Loucy (cell line): ENCODE data around the gene PIGW.

Experiments
- EZH2phosphoT487 ChIP-seq: fragments of 200-600 bp; IDR thresholded peaks from 2 replicates; pipeline ENCODE4 v1.6.1; 2018; ENCODE audit warnings: antibody characterized with exemption, mild to moderate bottlenecking, moderate library complexity, borderline replicate concordance
- TF ChIP-seq, protein P1 (sequence below): fragments of 200-600 bp; sonication (generic); conservative IDR thresholded peaks from 2 replicates; pipeline ENCODE4 v1.5.1; 2014; ENCODE audit warnings: mild to moderate bottlenecking, antibody characterized with exemption, low read length

DNA sequence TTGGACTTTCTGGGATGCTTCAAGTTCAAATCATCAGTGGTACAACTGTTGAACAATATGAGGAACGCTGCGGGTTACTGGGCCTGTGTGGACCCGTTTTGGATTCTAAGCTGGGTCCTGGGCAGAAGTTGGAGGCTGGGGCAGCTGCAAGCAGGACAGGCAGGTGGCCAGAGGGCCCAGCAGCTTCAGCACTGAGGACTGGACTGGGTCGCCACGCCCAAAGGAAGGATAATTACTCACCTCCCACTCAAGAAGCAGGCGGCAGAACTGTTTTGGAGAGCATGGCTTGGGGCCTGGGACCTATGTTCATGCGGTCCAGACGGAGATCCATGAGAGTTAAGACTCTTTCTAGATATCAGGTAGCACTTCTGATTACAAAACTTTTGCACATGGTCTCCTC lies 49.8 kb upstream of the PIGW start:
- TF ChIP-seq, protein P1, sequence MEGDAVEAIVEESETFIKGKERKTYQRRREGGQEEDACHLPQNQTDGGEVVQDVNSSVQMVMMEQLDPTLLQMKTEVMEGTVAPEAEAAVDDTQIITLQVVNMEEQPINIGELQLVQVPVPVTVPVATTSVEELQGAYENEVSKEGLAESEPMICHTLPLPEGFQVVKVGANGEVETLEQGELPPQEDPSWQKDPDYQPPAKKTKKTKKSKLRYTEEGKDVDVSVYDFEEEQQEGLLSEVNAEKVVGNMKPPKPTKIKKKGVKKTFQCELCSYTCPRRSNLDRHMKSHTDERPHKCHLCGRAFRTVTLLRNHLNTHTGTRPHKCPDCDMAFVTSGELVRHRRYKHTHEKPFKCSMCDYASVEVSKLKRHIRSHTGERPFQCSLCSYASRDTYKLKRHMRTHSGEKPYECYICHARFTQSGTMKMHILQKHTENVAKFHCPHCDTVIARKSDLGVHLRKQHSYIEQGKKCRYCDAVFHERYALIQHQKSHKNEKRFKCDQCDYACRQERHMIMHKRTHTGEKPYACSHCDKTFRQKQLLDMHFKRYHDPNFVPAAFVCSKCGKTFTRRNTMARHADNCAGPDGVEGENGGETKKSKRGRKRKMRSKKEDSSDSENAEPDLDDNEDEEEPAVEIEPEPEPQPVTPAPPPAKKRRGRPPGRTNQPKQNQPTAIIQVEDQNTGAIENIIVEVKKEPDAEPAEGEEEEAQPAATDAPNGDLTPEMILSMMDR = no peak
- no peak for TF ChIP-seq EZH2phosphoT487
